H1 (cell line): ENCODE measurements around the gene BTBD8. TPM values are rescaled to one million over a fixed set of nuclear protein-coding genes. Genes with fewer than 3 reads are reported as not detected.
A peak's percentile ranks its signal among the peaks of the same experiment; 100 is the strongest.

Source experiments
- CTCF ChIA-PET: fragments of 300-600 bp; sonication (Branson Sonifier 250); formaldehyde crosslinking; loops from one replicate; lab custom pipeline; 2021; ENCODE audit not compliant: partially characterized antibody; lab: Charles Lee
- POLR2A ChIA-PET: fragments of 300-600 bp; sonication (Branson Sonifier 250); formaldehyde crosslinking; loops from one replicate; lab custom pipeline; 2021; ENCODE audit warnings: inconsistent platforms; ENCODE audit not compliant: partially characterized antibody; lab: Charles Lee
- DNase-seq, 2 experiments: peaks; one replicate each; pipeline versions ENCODE4 v3.0.0 to v3.0.0-alpha.2; 2010 to 2022; ENCODE audit warnings: low spot score in 2 of 2, low read depth in 1 of 2, mixed read lengths in 1 of 2
- FAIRE-seq: peaks from 2 replicates; lab custom pipeline; 2011; peaks lifted over from hg19 to GRCh38; lab: Jason Lieb, UNC
- H2AFZ ChIP-seq: 2 replicates; pipeline ENCODE4 v1.8.1; 2012; ENCODE audit warnings: low read length, inconsistent platforms
- H2AK5ac ChIP-seq: 2 replicates; pipeline ENCODE4 v1.6.1; 2013; ENCODE audit warnings: low read depth, low read length
- H2BK120ac ChIP-seq: replicated peaks from 2 replicates; pipeline ENCODE3; 2013; ENCODE audit warnings: low read depth, low read length, inconsistent platforms
- H2BK12ac ChIP-seq: 2 replicates; pipeline ENCODE4 v1.6.1; 2013; ENCODE audit warnings: low read depth, low read length
- H2BK15ac ChIP-seq: 2 replicates; pipeline ENCODE4 v1.6.1; 2013; ENCODE audit warnings: low read length
- H2BK20ac ChIP-seq: 2 replicates; pipeline ENCODE4 v1.6.1; 2013; ENCODE audit warnings: low read length
- H2BK5ac ChIP-seq: 2 replicates; pipeline ENCODE4 v1.6.1; 2013; ENCODE audit warnings: low read depth, low read length
- H3K14ac ChIP-seq: 2 replicates; pipeline ENCODE4 v1.6.1; 2013; ENCODE audit warnings: inconsistent platforms; ENCODE audit not compliant: insufficient read length
- H3K18ac ChIP-seq: 2 replicates; pipeline ENCODE4 v1.6.1; 2013; ENCODE audit warnings: low read length; ENCODE audit errors: extremely low read depth
- H3K23ac ChIP-seq: 2 replicates; pipeline ENCODE4 v1.6.1; 2013; ENCODE audit warnings: inconsistent platforms; ENCODE audit not compliant: insufficient read length
- H3K23me2 ChIP-seq: 2 replicates; pipeline ENCODE4 v1.6.1; 2013; ENCODE audit warnings: low read depth, low read length
- H3K27ac ChIP-seq: 2 replicates; pipeline ENCODE4 v1.6.1; 2011; ENCODE audit warnings: low read depth, low read length, inconsistent platforms
- H3K27me3 ChIP-seq, 4 experiments: replicated peaks in 1 of 4; 1 replicate in 1 of 4; 2 replicates in 3 of 4; pipeline versions ENCODE4 v1.6.1 to v1.8.1; 2011 to 2013; ENCODE audit warnings: low read length in 3 of 4, mild to moderate bottlenecking in 3 of 4, inconsistent platforms in 2 of 4, mixed read lengths in 2 of 4, moderate library complexity in 1 of 4; ENCODE audit not compliant: control insufficient read depth in 3 of 4, insufficient read depth in 3 of 4; ENCODE audit errors: extremely low read depth in 1 of 4
- H3K36me3 ChIP-seq, 4 experiments: 2 replicates each; pipeline versions ENCODE4 v1.6.1 to v1.8.1; 2011 to 2013; ENCODE audit warnings: mild to moderate bottlenecking in 4 of 4, low read length in 3 of 4, moderate library complexity in 2 of 4, control low read depth in 1 of 4, inconsistent platforms in 1 of 4; ENCODE audit not compliant: insufficient read depth in 4 of 4, control insufficient read depth in 2 of 4
- H3K4ac ChIP-seq: replicated peaks from 2 replicates; pipeline ENCODE3; 2013; ENCODE audit warnings: low read length, low read depth, mixed read lengths, inconsistent platforms; ENCODE audit not compliant: insufficient read length
- H3K4me1 ChIP-seq, 4 experiments: replicated peaks in 1 of 4; 1 replicate in 1 of 4; 2 replicates in 3 of 4; pipeline versions ENCODE4 v1.6.1 to v1.8.1; 2011 to 2013; ENCODE audit warnings: low read length in 3 of 4, inconsistent platforms in 2 of 4, mixed read lengths in 1 of 4; ENCODE audit not compliant: insufficient read depth in 4 of 4, control insufficient read depth in 3 of 4
- H3K4me2 ChIP-seq, 2 experiments: 2 replicates each; pipeline versions ENCODE4 v1.6.1 to v1.8.1; 2011 to 2013; ENCODE audit warnings: low read depth in 2 of 2, low read length in 2 of 2, control low read depth in 1 of 2, inconsistent platforms in 1 of 2, mild to moderate bottlenecking in 1 of 2; ENCODE audit not compliant: insufficient read depth in 1 of 2
- H3K4me3 ChIP-seq, 4 experiments: fragments of 200-600, 300-600 bp in 1 of 4; sonication (generic), shearing (Covaris generic), sonication (Bioruptor Twin) in 1 of 4; 2 replicates each; pipeline versions ENCODE4 v1.5.1 to v1.8.1; 2011 to 2016; ENCODE audit warnings: low read length in 4 of 4, low read depth in 3 of 4, control low read depth in 2 of 4, inconsistent platforms in 2 of 4, mild to moderate bottlenecking in 2 of 4, mixed read lengths in 1 of 4, moderate library complexity in 1 of 4; ENCODE audit not compliant: insufficient read depth in 2 of 4; ENCODE audit errors: extremely low read depth in 1 of 4
- H3K56ac ChIP-seq: replicated peaks from 2 replicates; pipeline ENCODE3; 2013; ENCODE audit warnings: low read depth, mild to moderate bottlenecking, mixed read lengths, low read length, inconsistent platforms; ENCODE audit not compliant: insufficient read length
- H3K79me1 ChIP-seq: 2 replicates; pipeline ENCODE4 v1.6.1; 2013; ENCODE audit warnings: low read depth, low read length, control low read depth
- H3K79me2 ChIP-seq, 2 experiments: 2 replicates each; pipeline versions ENCODE4 v1.6.1 to v1.8.1; 2012 to 2013; ENCODE audit warnings: low read length in 2 of 2, mild to moderate bottlenecking in 2 of 2, inconsistent platforms in 1 of 2; ENCODE audit not compliant: insufficient read depth in 2 of 2, control insufficient read depth in 1 of 2
- H3K9ac ChIP-seq, 4 experiments: replicated peaks in 1 of 4; 1 replicate in 1 of 4; 2 replicates in 3 of 4; pipeline versions ENCODE4 v1.6.1 to v1.8.1; 2011 to 2013; ENCODE audit warnings: low read depth in 3 of 4, low read length in 3 of 4, control low read depth in 2 of 4, mild to moderate bottlenecking in 2 of 4, moderate library complexity in 2 of 4, inconsistent platforms in 1 of 4; ENCODE audit errors: extremely low read depth in 1 of 4
- H3K9me3 ChIP-seq, 2 experiments: 2 replicates each; pipeline versions ENCODE4 v1.6.1 to v1.8.1; 2012 to 2013; ENCODE audit warnings: mild to moderate bottlenecking in 2 of 2, moderate library complexity in 2 of 2, control low read depth in 1 of 2, inconsistent platforms in 1 of 2, low read depth in 1 of 2, low read length in 1 of 2, mixed read lengths in 1 of 2; ENCODE audit not compliant: insufficient read depth in 2 of 2
- H4K20me1 ChIP-seq, 2 experiments: replicated peaks in 1 of 2; 2 replicates each; pipeline versions ENCODE3 to v1.8.1; 2011 to 2013; ENCODE audit warnings: inconsistent platforms in 2 of 2, low read length in 2 of 2, mild to moderate bottlenecking in 1 of 2; ENCODE audit not compliant: insufficient read depth in 2 of 2, control insufficient read depth in 1 of 2
- H4K5ac ChIP-seq: 2 replicates; pipeline ENCODE4 v1.6.1; 2013; ENCODE audit warnings: low read length, low read depth, mixed read lengths, inconsistent platforms; ENCODE audit not compliant: insufficient read length
- H4K8ac ChIP-seq: 2 replicates; pipeline ENCODE4 v1.8.0; 2013; ENCODE audit warnings: mild to moderate bottlenecking, moderate library complexity, low read length, inconsistent platforms; ENCODE audit not compliant: insufficient read depth; ENCODE audit errors: extremely low read depth
- H4K91ac ChIP-seq: replicated peaks from 2 replicates; pipeline ENCODE3; 2013; ENCODE audit warnings: low read length, mixed read lengths, inconsistent platforms; ENCODE audit not compliant: insufficient read length
- CTCF ChIP-seq, 3 experiments: IDR thresholded peaks; 1 replicate in 2 of 3; 2 replicates in 1 of 3; pipeline versions ENCODE4 v1.5.1 to v1.6.1; 2011; ENCODE audit warnings: low read length in 3 of 3, mild to moderate bottlenecking in 3 of 3, inconsistent platforms in 2 of 3, low read depth in 1 of 3, moderate library complexity in 1 of 3; ENCODE audit not compliant: insufficient read depth in 1 of 3; ENCODE audit errors: control extremely low read depth in 1 of 3
- RAD21 ChIP-seq, 2 experiments: IDR thresholded peaks in 1 of 2; conservative IDR thresholded peaks in 1 of 2; 2 replicates each; pipeline ENCODE4 v1.6.1; 2011; ENCODE audit warnings: low read depth in 2 of 2, low read length in 2 of 2, improper control_type of control experiment in 1 of 2, inconsistent platforms in 1 of 2, mild to moderate bottlenecking in 1 of 2, moderate library complexity in 1 of 2
- SIRT6 ChIP-seq: IDR thresholded peaks from one replicate; pipeline ENCODE4 v1.7.1; 2012; ENCODE audit warnings: low read length, inconsistent platforms
- WGBS, 2 experiments: shearing (Covaris generic) in 1 of 2; methylation state at CpG; one replicate each; pipeline versions ENCODE4 v1.1.6 to v1.1.7; 2013 to 2015; ENCODE audit warnings: low lambda C conversion rate in 2 of 2, mixed read lengths in 2 of 2, inconsistent platforms in 1 of 2, low coverage in 1 of 2, missing lambda C conversion rate in 1 of 2; ENCODE audit not compliant: insufficient replicate concordance in 2 of 2, insufficient coverage in 1 of 2, insufficient read length in 1 of 2; ENCODE audit errors: extremely low coverage in 1 of 2, missing lambda C conversion rate in 1 of 2; 5-methylcytosine and 5-hydroxymethylcytosine counted together
- polyA plus RNA-seq, 7 experiments: library from polyadenylated mRNA; depleted of rRNA in 3 of 7; stranded (reverse) in 5 of 7; unstranded in 2 of 7; fragments of >200 nt in 5 of 7; fragments of 200-250 nt in 2 of 7; gene quantifications; 1 replicate in 5 of 7; 2 replicates in 1 of 7; 4 replicates in 1 of 7; pipeline versions ENCODE4 v1.2.1 to v1.2.3, GENCODE V29; 2011 to 2013; ENCODE audit warnings: missing spikeins in 2 of 7, mixed read lengths in 2 of 7
- total RNA-seq: library from RNA; stranded (reverse); fragmentation: NEBNext Ultra II Directional; extraction: Animal tissue kit (Norgen Biotek cat#: 25700); gene quantifications from 2 replicates; pipeline ENCODE4 v1.2.1, GENCODE V29; 2021

The BTBD8 gene
- total and polyA plus RNA-seq, 2 of the 8 experiments (the other 6 are each of a cell fraction or from before 2014, with no cell fraction given) = 0.44 to 2.5 TPM

GRCh38 chr1:92040971-92041370 lies 39.2 kb upstream of the BTBD8 start:
- Histone ChIP-seq H3K27me3 (peaks cover 0 to 1% (median 0%) of the 10 kb centered on the region in 4 experiments; a peak in 1 of 7 replicates), H3K79me1 (no peaks in the 10 kb centered on the region), H2AK5ac (no peak overlapping the region), H3K4ac (no peak overlapping the region), H4K8ac (no peak overlapping the region), H4K20me1 (no peaks in the 10 kb centered on the region), H3K27ac (no peak overlapping the region), H3K23me2 (no peaks in the 10 kb centered on the region), H2AFZ (no peak overlapping the region), H3K56ac (no peak overlapping the region), H3K23ac (no peak overlapping the region), H3K18ac (no peak overlapping the region), H3K14ac (no peak overlapping the region), H2BK15ac (no peak overlapping the region), H2BK5ac (no peak overlapping the region), H3K79me2 (no peaks in the 10 kb centered on the region), H3K4me2 (no peak overlapping the region), H2BK20ac (no peak overlapping the region), H3K9me3 (no peaks in the 10 kb centered on the region), H2BK12ac (no peak overlapping the region), H3K9ac (no peak overlapping the region), H3K36me3 (no peaks in the 10 kb centered on the region), H4K91ac (no peak overlapping the region), H3K4me1 (no peaks in the 10 kb centered on the region), H2BK120ac (no peak overlapping the region), H4K5ac (no peak overlapping the region), H3K4me3 (no peak overlapping the region)
- no peak for DNase-seq
- POLR2A ChIA-PET = interaction anchor here (1.3 kb wide), 1 partner anchor 10 kb away, joined by 5 read pairs; no protein-coding TSS in a partner anchor
- TF ChIP-seq SIRT6 (no peak), CTCF (IDR thresholded peaks at IDR 0.05; ENCODE audit: control extremely low read depth in 1 of 3, insufficient read depth in 1 of 3, low read depth in 1 of 3, low read length in 3 of 3) (no peak), RAD21 (IDR thresholded peaks at IDR 0.05 in 1 of 2, conservative IDR thresholded peaks at IDR 0.05 in 1 of 2; ENCODE audit: low read depth in 2 of 2, low read length in 2 of 2) (peak in 1 of 2 experiments; percentile 20; a peak in 2 of 4 replicates)
- FAIRE-seq = no peak
- CTCF ChIA-PET = interaction anchor here (0.8 to 1.4 kb wide), 3 partner anchors 10 to 170 kb away, joined by 3 to 5 read pairs (median 3); no protein-coding TSS in a partner anchor
- 79% methylated on average over 1 of the region's 1 CpG; no CpG with 5 or more reads in 1 of the 2 experiments for WGBS, 2 experiments
